Central memory CD8-positive, alpha-beta T cell (primary cell): Measurements from ENCODE around the gene PEAK3.
A peak's percentile ranks its signal among the peaks of the same experiment; 100 is the strongest.

Experiments
- ATAC-seq: fragments of 150-1000 bp; cut with Tn5 transposase; replicated peaks from 2 replicates; pipeline ENCODE4 v1.10.0; 2022; ENCODE audit warnings: mild to moderate bottlenecking, moderate FRiP score, moderate number of reproducible peaks; ENCODE audit not compliant: poor library complexity, severe bottlenecking; ENCODE audit errors: extremely low read depth
- DNase-seq, 2 donors: peaks; one replicate each; pipeline ENCODE4 v3.0.0; 2021; ENCODE audit warnings: low spot score in 2 of 2
- H3K27ac Mint-ChIP-seq: one replicate; pipeline ENCODE4 v1.8.0; 2022; ENCODE audit warnings: low read depth, mild to moderate bottlenecking, moderate library complexity, mixed read lengths
- H3K27me3 Mint-ChIP-seq: one replicate; pipeline ENCODE4 v1.8.0; 2022; ENCODE audit warnings: mixed read lengths
- H3K36me3 Mint-ChIP-seq: one replicate; pipeline ENCODE4 v1.8.0; 2022; ENCODE audit warnings: mild to moderate bottlenecking, moderate library complexity, mixed read lengths; ENCODE audit not compliant: insufficient read depth
- H3K4me1 Mint-ChIP-seq: one replicate; pipeline ENCODE4 v1.8.0; 2022; ENCODE audit warnings: mixed read lengths
- H3K4me3 Mint-ChIP-seq: one replicate; pipeline ENCODE4 v1.8.0; 2022; ENCODE audit warnings: mild to moderate bottlenecking, moderate library complexity, mixed read lengths
- H3K9me3 Mint-ChIP-seq: one replicate; pipeline ENCODE4 v1.8.0; 2022; ENCODE audit warnings: mixed read lengths

Gene PEAK3

DNA sequence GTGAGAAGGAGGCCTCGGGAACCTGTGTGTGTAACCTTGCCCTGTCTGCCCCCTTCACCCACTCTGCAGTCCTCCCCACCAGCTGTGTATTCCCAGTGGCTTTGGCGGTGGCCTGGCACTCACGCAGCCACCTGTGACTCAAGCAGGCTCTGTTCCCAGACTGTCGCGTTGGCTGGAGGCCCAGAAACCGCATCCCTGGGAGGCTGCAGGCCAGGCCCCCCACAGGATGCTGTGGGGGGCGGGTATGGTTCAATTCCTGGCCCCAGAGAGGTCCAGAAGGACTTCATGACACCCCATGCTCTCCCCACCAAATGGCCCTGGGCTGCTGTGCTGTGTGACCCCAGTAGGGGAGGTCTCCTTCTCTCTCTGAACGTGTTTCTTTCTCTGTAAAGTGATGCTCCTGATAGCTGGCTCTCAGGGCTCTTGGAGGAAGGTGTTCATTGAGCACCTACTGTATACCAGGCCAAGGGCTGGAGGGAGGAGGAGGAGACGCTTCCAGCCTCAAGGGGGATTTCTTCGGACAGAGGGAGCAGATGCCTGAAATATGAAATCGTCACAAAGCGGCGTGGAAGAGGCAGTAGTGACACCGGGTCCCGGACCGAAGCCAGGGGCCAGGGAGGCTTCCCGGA, 27.9 kb upstream of the PEAK3 start:
- Mint-ChIP-seq H3K36me3 (peaks cover 8% of the 10 kb centered on the region), H3K27me3 (peaks cover 75% of the 10 kb centered on the region), H3K9me3 (peaks cover 4% of the 10 kb centered on the region), H3K4me3 (no peak overlapping the region), H3K4me1 (no peaks in the 10 kb centered on the region), H3K27ac (no peak overlapping the region)
- no peak for ATAC-seq
- no peak for DNase-seq

GRCh38 chr19:2308114-2308556, 26.2 kb upstream of the PEAK3 start, which contains the start of gene LINGO3:
Gene LINGO3, minus strand, starts transcription at chr19:2308154. Its CDS starts 16,378 bp downstream, at chr19:2291776.
- DNase-seq (no peak), ATAC-seq (no peak)
- no peak within 1 kb of the TSS for H3K27ac Mint-ChIP-seq
- peaks cover 75% of the 10 kb centered on the region for H3K27me3 Mint-ChIP-seq
- H3K9me3 Mint-ChIP-seq, result no peaks in the 10 kb centered on the region
- H3K36me3 Mint-ChIP-seq, result peaks cover 10% of the 10 kb centered on the region
- H3K4me3 Mint-ChIP-seq, result peak within 1 kb of the TSS; percentile 67
- H3K4me1 Mint-ChIP-seq, result peaks cover 2% of the 10 kb centered on the region

- Mint-ChIP-seq H3K27me3 (peaks cover 76% of the 10 kb centered on the region), H3K27ac (no peak overlapping the region), H3K36me3 (peaks cover 10% of the 10 kb centered on the region)
These were observed 25.6 kb upstream of the PEAK3 start for GRCh38 chr19:2307518-2308012.

GRCh38 chr19:2306971-2307370, 25.0 kb upstream of the PEAK3 start:
- no peak overlapping the region for H3K4me3 Mint-ChIP-seq
- peaks cover 78% of the 10 kb centered on the region for H3K27me3 Mint-ChIP-seq
- ATAC-seq, result no peak
- H3K36me3 Mint-ChIP-seq, result peaks cover 10% of the 10 kb centered on the region
- H3K9me3 Mint-ChIP-seq, result no peaks in the 10 kb centered on the region
- H3K4me1 Mint-ChIP-seq, result peaks cover 8% of the 10 kb centered on the region
- H3K27ac Mint-ChIP-seq, result no peak overlapping the region
- no peak for DNase-seq

More at GRCh38 chr19:2307518-2308012, 25.6 kb upstream of the PEAK3 start:
- Mint-ChIP-seq H3K4me3 (no peak overlapping the region), H3K9me3 (no peaks in the 10 kb centered on the region), H3K4me1 (peaks cover 8% of the 10 kb centered on the region)
- no peak for ATAC-seq
- DNase-seq, result no peak

DNA sequence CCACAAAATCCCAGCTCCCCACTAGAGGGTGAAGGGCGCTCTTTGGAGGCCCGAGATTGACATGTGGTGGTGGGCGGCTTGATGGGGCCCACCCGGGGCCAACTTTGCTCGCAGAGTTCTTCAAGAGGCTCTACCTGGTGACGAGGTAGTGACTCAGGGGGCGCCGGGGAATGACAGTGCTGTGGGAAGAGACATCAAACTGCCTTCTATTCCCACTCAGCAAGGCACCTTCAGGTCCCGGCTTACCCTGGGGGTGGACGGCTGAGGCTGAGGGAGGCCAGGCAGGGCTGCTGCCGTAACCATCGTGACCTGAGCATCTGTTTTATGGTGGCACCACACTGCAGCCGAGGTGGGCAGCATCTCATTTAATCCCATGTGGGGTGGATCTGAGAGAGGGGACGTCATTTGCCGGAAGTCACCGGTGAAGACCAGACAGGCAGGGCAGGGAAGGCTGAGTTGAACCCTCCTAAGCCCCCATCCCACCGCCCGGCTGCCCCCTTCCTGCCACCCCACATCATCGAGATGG, 24.4 kb upstream of the PEAK3 start:
- Mint-ChIP-seq H3K9me3 (no peaks in the 10 kb centered on the region), H3K36me3 (peaks cover 10% of the 10 kb centered on the region), H3K4me1 (peaks cover 8% of the 10 kb centered on the region), H3K27ac (no peak overlapping the region), H3K4me3 (no peak overlapping the region), H3K27me3 (peaks cover 78% of the 10 kb centered on the region)
- DNase-seq (no peak), ATAC-seq (no peak)

- H3K27me3 Mint-ChIP-seq, result peaks cover 75% of the 10 kb centered on the region
- H3K36me3 Mint-ChIP-seq, result peaks cover 11% of the 10 kb centered on the region
- no peak for ATAC-seq
- H3K27ac Mint-ChIP-seq, result no peak overlapping the region
- no peaks in the 10 kb centered on the region for H3K9me3 Mint-ChIP-seq
- peaks cover 8% of the 10 kb centered on the region for H3K4me1 Mint-ChIP-seq
- no peak for DNase-seq
- no peak overlapping the region for H3K4me3 Mint-ChIP-seq
These were observed 23.7 kb upstream of the PEAK3 start for GRCh38 chr19:2305452-2306280.

- ATAC-seq, result no peak
- H3K27ac Mint-ChIP-seq, result no peak overlapping the region
These were observed 21.3 kb upstream of the PEAK3 start for GRCh38 chr19:2303211-2303798.

GRCh38 chr19:2302319-2303210, 20.6 kb upstream of the PEAK3 start:
- H3K4me1 Mint-ChIP-seq, result peaks cover 8% of the 10 kb centered on the region
- peak; percentile 46 for ATAC-seq
- H3K27me3 Mint-ChIP-seq, result peaks cover 50% of the 10 kb centered on the region
- DNase-seq, result no peak
- H3K36me3 Mint-ChIP-seq, result peaks cover 10% of the 10 kb centered on the region
- H3K4me3 Mint-ChIP-seq, result peak overlapping the region; percentile 59
- H3K27ac Mint-ChIP-seq, result no peak overlapping the region
- H3K9me3 Mint-ChIP-seq, result no peaks in the 10 kb centered on the region

More at GRCh38 chr19:2303211-2303798, 21.3 kb upstream of the PEAK3 start:
- Mint-ChIP-seq H3K4me1 (peaks cover 8% of the 10 kb centered on the region), H3K4me3 (peak overlapping the region; percentile 59), H3K36me3 (peaks cover 10% of the 10 kb centered on the region), H3K9me3 (no peaks in the 10 kb centered on the region), H3K27me3 (peaks cover 51% of the 10 kb centered on the region)
- no peak for DNase-seq

DNA sequence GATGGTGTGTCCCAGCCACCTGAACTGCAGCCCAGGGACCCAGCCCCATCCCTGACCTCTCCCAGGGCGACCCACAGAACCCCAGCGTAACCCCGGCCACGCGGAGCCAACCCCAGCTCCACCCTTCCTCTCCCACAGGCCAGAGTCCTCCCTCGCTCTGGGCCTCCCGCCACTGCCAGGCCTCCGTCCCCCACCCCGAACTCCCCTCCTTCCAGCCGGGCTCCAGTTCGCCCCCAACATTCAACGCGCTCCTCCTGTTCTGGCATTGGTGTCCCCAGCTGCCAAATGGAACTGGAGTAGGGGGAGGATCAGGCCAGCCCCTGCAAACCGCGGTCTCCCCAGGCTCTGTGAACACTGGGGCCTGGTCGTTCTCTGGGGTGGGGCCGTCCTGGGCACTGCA, 18.6 kb upstream of the PEAK3 start:
- DNase-seq, result no peak
- no peak for ATAC-seq
- peaks cover 8% of the 10 kb centered on the region for H3K4me1 Mint-ChIP-seq
- H3K27me3 Mint-ChIP-seq, result peaks cover 32% of the 10 kb centered on the region
- no peaks in the 10 kb centered on the region for H3K9me3 Mint-ChIP-seq
- peaks cover 12% of the 10 kb centered on the region for H3K36me3 Mint-ChIP-seq
- H3K27ac Mint-ChIP-seq, result peak overlapping the region; percentile 85
- H3K4me3 Mint-ChIP-seq, result no peak overlapping the region

- Mint-ChIP-seq H3K9me3 (no peaks in the 10 kb centered on the region), H3K27ac (no peak overlapping the region), H3K4me3 (no peak overlapping the region), H3K4me1 (peaks cover 8% of the 10 kb centered on the region), H3K36me3 (peaks cover 24% of the 10 kb centered on the region), H3K27me3 (no peaks in the 10 kb centered on the region)
- DNase-seq (no peak), ATAC-seq (no peak)
These were observed 14.2 kb upstream of the PEAK3 start for GRCh38 chr19:2296141-2296540.

GRCh38 chr19:2294687-2295335, 12.8 kb upstream of the PEAK3 start:
- Mint-ChIP-seq H3K4me3 (no peak overlapping the region), H3K27me3 (no peaks in the 10 kb centered on the region), H3K36me3 (peaks cover 27% of the 10 kb centered on the region), H3K27ac (no peak overlapping the region), H3K4me1 (peaks cover 11% of the 10 kb centered on the region), H3K9me3 (no peaks in the 10 kb centered on the region)
- ATAC-seq (no peak), DNase-seq (no peak)
